Middle frontal gyrus (tissue), 1 donor: ENCODE data around the gene SCG2.

Source experiments
- DNase-seq: peaks from one replicate; pipeline ENCODE4 v3.0.0-alpha.2; 2015; ENCODE audit warnings: low spot score; ENCODE audit errors: extremely low spot score

The SCG2 gene

GRCh38 chr2:223578846-223579245 is 23.3 kb downstream of the SCG2 start:
- DNase-seq = no peak

GRCh38 chr2:223576873-223577272 is 25.3 kb downstream of the SCG2 start:
- no peak for DNase-seq

DNA sequence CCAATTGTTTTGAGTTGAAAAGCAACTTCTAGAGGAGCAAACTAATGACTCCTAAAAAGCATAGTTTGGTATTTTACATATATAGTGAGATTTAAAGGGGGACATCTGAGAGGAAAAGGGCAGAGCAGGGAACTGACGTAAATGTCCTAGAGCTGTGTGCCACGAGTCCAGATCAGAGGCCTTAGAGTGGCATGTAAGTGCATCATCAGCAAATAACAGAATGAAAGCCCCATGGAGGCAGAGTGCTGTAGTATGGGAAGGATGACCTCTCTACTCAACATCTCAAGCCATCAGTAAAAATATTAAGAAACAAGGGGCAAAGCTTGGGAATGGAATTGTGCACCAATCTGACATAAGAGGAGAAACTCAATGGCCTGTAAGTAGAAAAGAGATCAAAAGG is 31.4 kb downstream of the SCG2 start:
- DNase-seq = no peak

- DNase-seq = no peak
Observed at GRCh38 chr2:223566396-223566795, 35.8 kb downstream of the SCG2 start.

DNA sequence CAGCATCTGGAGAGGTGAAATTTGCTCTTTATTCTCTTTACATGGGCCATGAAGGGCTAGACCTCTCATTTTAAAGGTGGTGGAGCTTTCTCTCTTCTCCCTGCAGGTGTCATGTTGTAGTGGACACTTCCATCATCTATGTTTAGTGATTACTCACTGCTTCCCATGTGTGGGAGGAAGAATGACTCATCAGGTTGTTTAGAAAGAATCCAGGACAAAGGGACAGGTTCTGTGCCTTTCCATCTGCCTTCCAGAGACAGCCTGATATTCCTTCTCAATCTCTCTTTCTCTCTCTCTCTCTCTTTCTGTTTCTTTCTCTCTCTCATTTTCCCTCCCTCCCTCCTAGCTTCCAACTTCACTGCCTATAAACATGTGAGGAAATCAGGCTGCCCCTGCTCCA is 38.7 kb downstream of the SCG2 start:
- no peak for DNase-seq

DNA sequence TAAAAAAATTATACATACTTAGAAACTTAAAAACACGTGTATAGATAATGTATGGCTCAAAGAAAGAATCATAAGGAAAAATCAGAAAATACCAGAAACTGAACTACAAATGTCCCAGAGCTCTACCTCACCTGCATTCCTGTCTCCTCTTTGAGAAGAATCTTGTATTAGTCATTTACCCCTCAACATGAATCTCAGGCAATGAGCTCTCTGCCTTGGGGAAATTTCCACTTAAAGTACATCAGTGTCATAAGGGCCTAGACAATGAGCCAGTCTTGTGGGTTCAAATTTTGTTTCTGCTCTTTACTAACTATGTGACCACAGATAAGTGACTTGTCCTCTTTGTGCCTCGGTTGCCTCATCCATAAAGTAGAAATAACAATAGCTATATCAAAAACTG is 40.1 kb downstream of the SCG2 start:
- no peak for DNase-seq

GRCh38 chr2:223560749-223561435 is 41.3 kb downstream of the SCG2 start:
- DNase-seq = no peak

DNA sequence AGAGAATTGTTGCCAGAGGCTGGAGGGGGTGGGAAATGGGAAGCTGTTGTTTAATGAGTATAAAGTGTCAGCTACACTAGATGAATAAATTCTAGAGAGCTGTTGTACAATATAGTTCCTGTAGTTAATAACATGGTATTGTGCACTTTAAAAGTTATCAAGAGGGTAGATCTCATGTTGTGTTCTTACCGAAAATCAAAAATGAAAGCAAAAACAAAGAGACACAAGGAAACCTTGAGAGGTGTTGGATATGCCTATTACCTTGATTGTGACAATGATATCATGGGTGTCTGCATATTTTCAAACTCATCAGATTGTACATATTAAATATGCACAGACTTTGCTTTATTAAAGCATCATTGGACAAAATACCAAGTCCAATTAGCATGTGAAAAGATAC is 43.2 kb downstream of the SCG2 start:
- no peak for DNase-seq

- no peak for DNase-seq
Observed at GRCh38 chr2:223554923-223555322, 47.2 kb downstream of the SCG2 start.

DNA sequence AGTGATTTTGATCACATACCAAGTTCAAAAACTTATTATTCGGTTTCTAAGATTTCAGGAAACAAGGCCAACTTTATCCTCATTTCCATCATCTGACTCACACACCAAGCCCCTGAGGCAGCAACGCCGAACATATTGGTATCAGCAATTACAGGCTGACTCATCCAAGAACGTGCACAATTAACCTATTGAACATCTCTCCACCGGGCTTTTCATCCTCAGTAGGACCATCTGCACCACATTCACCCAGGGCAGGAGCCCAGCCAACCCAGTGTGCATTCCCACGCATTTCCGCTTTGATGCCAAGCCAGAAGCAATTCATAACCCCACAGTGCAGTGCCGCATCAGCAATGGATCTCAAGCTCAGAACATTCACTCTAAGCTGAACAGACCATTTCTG is 52.9 kb downstream of the SCG2 start:
- no peak for DNase-seq

DNA sequence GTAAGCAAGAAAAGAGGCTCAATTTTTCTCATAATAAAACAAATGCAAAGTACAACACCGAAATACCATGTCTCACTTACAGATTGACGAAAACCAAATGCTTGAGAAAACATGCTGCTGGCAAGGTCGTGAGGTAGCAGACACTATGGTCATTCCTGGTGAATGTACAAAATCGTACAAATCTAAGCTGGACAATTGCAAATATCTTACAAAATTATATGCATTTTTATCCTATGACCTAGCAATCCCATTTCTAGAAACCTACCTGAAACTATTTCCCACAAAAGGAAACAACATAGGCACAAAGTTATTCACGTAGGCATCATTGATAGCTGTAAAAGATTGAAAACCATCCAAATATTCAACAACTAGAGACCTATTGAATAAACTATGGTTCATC is 54.0 kb downstream of the SCG2 start:
- no peak for DNase-seq
